EH (cell line): Measurements from ENCODE around the gene MEGF11.

Experiments
- DNase-seq: peaks from one replicate; pipeline ENCODE4 v3.0.0-alpha.2; 2015; ENCODE audit warnings: low read depth

The MEGF11 gene

DNA sequence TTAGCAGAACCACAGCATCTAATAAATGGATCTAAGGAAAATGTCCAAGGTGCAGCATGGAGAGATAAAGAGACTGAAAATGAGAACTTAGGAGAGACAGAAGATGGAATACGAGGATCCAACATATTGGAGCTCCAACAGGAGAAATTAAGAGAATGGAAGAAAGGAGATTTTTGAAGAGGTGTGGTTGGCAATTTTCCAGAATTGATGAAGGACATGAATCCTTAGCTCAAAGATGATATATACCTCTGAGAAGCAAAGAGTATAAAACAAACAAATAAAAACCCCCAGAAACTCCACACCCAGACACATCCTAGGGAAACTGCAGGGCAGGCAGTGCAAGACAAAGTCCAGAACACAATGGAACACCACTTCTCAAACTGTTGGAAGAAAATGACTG lies 141.2 kb downstream of the MEGF11 start:
- DNase-seq: no peak

DNA sequence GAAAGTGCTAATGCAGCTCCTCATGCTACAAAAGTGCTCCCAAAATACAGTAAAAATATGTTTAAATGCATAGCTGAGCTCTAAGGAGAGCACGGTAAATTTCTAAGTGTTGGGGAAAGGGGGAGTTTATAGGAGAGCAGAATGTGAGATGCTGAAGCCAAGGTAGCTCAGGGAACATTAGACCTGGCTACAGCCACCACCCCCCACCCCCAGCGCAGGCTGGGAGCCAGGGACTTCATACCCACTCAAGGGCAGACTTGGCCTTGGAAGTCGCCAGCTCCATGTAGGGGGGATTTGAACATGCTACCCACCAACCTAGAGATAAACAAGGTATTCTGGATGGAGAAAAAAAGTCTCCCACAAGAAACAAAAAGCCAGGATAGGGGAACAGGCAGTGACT lies 142.2 kb downstream of the MEGF11 start:
- no peak for DNase-seq

DNA sequence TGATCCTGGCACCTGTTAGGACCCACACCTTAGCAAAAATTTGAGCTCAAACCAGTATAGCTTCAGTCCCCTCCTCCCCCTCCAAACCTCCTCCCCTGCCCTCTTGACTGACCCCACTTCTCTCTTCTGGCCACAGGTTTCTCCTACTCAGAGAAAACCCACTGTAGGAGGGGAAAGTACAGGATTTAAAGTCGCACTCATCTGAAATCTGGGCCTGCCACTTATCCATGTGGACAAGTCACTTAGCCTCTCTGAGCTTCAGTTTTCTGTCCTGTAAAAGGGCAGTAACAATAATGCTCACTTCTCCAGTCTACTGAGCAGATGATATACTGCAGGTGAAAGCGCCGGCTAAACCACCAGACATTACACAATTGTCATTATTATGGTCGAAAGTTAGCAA lies 142.7 kb downstream of the MEGF11 start:
- no peak for DNase-seq

DNA sequence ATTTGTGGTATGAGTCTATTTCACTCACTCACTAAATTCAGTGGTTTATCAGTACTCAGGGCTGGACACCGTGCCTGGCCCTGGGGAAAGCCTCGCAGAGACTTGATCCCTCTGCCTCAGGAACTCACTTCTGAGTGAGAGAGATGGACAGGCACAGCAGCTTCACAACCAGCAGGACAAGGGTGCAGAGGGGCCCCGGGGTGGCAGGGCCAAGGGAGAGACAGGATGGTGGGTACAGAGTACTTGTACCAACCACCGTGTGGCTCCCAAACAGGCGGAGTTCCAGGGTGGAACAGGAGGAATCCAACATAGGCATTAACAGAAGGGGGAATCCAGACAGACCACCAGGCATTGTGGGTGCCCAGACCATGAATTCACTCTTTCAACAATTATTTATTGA lies 143.7 kb downstream of the MEGF11 start:
- DNase-seq: no peak

DNA sequence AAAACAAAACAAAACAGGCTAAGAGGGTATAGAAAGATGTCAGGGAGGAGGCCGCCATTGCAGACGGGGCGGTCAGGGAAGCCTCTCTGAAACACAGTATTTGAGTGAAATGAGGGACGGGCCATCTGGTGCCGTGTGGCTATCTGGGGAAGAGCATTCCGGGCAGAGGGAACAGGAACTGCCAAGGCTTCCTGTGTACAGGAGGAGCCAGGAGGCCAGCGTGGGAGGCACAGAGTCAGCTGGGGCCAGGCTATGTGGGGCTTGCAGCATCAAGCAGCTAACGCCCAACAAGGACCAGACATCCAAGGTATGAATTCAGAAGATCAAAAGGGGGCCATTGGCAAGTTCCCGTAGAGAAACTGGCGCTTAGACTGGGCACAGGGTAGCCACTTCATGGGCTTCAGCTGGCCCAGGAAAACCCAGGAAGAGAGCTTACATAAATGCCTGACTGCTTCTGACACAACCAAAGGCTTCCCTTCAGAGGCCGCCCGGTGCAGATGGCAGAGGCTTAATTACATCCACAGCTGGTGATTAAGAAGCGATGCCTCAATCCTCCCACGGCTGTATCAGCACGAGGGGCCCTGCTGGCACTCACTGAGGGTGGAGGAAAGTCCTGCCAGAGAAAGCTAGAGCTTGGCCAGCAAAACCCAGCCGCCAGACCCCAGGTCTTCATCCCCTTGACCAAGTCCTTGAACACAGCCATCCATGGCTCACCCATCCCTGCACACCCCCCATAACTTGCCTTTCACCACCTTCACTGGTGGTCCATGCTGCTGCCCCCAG lies 144.9 kb downstream of the MEGF11 start:
- DNase-seq: no peak

DNA sequence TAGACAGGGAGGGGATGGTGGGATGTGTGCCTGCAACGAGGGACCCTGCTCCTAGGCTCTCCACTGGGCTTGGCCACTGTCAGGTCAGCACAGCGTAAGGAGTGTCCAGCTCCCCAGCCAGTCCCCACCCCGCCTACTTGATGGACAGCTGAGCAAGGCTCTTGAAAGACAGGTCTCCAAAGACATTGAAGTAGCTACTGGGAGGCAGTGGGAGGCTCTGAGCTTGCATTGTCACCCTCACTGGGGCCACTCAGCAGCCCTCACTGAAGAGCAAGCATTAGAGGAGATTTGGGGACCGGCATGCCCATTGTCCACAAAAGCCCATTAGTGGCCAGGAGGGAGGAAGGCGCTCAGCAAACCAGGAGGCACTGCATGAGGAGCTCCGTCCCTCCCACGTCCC lies 146.5 kb downstream of the MEGF11 start:
- no peak for DNase-seq

DNA sequence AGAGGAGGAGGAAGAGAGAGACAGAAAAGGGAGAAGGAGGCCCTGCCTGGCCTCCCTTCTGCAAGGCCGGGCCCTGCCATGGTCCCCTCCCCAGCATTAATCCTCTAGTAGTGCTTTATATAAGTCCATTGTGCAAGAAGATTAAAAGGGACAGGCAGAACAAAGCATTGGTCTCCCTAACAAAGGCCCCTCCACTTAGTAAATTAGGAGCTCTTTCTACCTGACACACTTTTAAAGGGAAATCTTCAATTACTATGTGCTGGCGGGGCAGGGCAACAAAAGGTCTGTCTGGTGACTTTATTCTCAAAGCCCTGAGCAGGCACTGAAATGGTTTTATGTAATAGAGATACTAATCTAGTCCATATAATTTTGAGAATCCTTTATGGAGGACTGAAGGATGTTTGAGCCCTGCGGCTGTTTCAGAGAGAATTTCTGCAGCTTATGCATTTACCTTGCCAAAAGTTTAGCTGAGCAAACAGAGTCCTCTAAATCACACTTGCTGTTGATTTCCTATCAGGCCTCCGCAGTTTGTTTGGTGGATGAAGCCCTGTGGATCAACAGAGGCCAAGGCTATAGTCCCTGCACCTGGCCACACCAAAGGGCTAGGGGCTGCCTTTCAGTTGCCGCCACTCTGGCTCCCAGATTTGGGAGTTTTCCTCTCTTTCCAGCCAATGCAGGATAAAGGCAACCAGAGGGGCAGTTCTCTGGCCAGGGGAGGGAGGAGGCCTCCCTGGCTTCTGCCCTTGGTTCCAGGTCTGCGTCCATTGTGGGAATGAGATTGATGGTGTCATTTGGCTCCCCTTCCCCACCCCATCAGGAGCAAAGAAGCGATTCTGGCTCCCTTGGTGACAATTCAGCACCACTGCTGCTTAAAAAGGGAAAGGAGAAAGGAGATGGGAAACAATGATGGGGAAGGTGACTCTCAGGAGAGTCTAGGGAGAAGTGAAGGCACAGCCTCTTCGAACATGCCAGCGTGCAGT lies 148.0 kb downstream of the MEGF11 start:
- DNase-seq: no peak

DNA sequence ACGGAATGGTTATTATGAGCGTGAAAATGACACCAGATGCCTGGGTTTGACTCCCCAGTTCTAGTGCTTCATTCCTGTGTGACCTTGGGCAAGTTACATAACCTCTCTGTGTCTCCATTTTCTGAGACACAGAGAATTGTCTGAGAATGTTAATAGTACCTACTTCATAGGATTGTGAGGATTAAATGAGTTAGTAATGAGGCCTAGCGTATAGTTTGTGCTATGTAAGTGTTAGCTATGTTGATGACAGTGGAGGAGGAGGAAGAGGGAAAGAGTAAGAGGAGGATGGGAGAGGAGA lies 150.3 kb downstream of the MEGF11 start:
- no peak for DNase-seq

DNA sequence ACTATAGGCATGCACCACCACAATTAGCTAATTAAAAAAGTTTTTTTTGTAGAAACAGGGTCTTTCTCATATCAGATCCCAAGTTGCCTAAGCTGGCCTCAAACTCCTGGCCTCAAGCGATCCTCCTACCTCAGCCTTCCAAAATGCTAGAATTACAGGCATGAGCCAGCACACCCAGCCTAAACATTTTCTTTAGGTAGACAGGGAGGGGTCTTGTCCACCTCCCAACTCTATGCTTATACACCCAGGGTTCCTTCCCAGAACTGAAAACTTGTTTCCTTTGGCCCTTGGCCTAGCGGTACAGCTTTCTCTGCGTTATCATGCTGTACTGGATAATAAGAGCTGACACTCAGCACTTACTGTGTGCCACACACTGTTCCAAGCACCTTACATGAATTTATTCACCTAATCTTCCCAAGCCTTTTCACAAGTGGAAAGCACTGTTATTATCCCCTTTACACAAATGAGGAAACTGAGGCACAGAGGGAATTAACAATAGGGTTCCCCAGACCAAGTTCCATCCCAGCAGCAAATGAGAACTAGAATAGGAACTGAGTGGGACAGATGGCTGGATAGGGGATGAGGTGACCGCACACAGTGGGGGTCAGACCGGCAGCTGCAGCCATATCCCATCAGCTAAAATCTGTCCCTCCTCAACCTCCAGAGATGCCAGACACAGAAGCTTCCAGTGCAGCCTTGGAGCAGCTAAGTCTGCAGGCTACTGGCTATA lies 150.8 kb downstream of the MEGF11 start:
- no peak for DNase-seq

DNA sequence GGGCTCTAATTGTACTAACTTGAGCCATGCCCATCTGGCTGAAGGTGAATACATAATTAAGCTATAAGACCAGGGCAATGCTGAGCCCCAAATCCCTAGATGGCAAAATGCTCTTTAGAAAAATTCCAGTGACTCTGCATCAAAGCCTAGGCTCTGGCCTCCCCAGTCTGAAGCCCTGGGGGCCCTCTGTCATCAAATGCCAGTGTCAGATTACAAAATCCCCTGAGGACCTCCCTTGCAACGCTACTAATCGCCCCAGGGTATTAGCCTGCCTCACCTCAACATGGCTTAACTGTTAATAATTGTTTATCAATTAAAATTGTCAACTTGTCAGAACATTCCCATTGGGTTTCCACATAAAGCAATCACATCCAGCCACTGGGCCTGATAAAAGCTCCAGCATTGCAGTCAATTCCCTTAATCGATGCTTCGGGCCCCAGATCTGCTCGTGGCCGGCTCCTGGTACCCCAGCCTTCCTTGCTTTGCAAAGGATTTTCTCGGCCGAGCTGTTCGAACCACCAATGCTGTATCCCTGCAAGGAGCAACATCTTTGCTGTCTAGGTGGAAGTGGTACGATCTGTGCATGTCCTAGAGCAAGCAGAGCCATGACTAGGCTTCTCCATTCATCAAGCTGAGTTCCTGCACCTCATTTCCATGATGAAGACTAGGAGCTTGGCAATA lies 151.7 kb downstream of the MEGF11 start:
- no peak for DNase-seq

DNA sequence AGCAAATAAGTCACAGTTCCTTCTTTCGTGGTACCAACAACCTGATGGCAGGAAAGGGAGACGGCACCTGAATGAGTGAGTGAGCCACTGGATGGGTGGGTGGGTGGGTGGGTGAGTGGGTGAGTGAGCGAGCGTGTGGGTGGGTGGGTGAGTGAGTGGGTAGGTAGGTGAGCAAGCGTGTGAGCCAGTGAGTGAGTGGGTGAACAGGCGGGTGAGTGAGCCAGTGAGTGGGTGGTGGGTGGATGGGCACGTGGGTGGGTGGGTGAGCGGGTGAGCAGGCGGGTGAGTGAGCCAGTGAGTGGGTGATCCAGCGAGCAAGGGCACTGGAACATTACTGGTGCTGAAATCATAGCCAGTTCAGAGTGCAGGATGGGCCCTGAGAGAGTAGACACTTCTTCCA lies 152.8 kb downstream of the MEGF11 start:
- no peak for DNase-seq

DNA sequence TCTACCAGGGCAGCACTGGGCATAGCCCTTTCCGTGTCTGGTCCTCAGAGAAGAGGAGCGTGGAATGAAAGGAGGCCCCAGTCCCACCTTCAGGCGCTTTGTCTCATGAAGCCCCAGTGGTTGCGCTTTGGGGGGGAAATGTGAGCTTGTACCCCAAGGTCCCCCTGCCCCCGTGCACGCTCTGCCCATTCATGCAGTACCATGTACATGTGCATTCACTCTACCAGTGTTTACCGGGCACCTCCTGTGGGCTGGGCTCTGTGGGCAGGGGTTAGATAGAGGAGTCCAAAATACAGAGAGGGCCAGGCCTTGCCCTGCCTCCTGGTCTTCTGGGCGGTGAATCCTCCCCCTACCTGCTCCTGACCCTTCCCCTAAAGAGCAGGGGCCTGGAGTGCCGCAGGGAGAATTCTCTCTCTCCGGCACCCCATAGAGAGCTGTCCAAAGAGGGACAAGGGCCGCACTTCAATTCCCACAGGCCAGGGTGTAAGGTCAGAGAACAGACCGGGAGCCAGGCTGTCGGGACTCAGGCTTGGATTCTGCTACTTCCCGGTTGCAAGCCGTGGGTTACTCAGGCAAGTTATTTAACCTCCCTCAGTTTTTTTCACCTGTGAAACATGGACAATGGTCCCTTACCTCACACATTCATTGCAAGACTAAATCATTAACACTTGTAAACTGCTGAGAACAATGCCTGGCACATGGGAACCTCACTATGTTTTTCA lies 153.4 kb downstream of the MEGF11 start:
- no peak for DNase-seq

DNA sequence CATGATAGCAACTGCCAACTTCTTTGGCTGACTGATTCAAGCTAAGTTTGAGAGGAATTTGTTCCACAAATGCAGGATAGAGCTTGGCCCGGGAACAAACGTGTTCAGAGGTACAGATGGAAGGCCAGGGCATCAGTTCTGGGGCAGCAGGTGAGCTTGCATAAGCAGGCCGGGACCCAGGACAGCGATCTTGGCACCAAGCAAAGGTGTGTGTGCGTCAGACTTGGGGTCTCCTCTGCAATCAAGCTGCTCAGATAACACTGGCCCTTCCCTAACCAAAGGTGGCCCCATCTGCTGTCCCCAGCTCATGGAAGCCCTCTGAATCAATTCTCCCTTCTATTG lies 155.6 kb downstream of the MEGF11 start:
- no peak for DNase-seq

DNA sequence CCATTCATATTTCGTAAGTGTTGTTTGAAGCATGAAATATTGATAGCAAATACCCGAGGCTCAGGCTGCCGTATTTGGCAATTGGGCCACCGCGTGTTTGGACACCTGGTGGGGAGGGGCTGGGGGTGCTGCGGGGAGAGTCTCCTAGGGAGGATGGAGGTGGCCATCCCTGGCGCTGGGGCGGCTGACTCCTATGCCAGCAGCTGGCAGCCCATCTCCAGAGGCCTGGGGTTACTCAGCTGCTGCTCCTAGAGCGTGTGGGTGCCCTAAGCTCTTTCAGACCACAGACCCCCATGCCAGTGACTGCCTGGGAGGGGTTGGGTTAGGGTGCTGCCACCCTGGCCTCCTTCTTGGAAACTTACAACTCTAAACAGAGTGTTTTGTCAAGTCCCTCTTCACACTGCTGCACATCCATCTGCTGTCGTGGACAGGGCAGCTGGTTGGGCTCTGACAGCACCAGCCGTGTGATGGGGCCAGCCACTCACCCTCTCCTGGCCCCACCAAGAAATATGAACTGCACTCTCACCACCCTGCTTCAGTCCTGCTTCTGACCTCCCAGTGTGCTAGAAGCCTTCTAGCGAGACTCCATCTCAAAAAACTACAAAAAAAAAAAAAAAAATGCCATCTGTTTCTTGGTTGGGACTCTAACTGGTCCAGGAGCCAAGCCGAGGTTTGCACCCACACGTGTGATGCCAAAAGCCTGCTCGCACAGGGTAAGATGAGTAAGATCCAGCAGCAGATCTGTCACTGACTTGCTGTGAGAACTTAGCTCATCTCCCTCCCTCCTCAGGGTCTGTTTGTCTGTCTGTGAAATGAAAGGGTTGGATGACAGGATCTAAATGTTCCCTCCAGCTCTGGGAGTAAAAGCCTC lies 156.2 kb downstream of the MEGF11 start:
- DNase-seq: no peak

DNA sequence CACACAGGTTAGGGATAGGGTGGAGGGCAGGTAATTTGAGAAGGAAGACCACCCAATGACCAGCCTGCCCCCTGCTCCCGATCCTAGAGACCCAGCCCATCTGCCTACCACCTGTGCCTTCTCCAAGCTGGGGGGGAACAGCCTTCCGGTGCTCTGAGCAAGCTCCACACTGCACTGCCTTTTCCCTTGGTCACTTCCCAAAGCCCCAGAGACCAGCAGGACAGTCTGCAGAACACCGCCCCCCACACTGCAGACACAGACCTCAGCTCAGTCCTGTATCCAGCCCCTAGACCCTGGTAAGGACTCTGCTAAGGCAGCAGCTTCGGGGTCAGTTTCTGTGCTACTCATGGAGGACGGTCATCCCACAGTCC lies 156.9 kb downstream of the MEGF11 start:
- no peak for DNase-seq

DNA sequence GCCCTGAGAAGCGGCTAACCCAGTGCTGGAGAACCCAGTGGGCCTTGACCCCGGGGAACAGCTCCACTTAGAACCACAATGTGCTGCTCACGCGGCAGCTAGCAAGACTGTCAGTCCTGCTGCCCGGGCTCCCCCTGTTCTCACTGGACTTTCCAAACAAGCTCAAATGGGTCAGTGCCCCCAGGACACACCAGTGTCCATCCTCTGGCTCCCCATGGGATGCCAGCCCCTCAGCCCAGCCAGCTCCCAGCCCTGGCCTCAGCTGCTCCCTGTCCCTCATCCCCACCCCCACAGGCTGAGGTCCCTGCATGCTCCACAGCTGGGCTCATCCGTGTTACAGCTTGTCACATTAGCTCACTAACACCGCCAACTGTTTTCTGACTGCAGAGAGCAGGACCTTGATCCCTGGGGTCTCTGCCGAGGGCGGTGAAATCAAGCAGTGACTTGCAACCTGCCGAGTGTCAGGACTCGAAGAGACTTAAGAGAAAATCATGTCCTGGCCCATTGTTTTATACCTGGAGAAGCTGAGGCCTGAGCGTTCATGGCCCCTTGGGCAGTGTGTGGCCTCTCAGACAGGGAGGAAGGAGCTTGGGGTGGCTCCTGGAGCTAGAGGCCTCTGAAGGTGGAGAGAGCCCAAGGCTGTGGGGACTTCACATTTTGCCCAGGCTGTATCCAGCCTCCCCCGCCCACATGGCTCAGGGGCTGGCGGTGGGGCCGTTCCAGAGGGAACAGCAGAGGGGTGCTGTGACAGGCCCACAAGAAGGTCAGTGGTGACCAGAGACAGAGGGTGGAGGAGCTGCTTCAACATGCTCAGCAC lies 157.5 kb downstream of the MEGF11 start:
- no peak for DNase-seq

DNA sequence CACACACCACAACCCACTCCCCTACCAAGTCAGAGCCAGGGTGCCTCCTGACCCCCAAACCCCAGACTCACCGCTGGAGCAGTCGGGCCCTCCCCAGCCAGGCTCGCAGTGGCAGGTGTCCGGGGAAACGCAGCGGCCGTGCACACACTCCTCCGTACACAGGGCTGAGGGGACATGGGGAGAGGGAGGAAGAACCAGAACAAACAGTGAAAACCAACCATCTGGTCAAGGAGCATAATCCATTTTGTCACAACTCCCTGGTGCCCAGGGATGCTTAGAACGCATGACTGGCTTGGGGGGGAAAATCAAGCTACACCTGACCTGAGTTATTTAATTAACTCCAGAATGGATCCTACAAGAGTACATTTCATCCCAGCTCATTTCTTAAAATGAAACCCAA lies 159.2 kb downstream of the MEGF11 start:
- no peak for DNase-seq

DNA sequence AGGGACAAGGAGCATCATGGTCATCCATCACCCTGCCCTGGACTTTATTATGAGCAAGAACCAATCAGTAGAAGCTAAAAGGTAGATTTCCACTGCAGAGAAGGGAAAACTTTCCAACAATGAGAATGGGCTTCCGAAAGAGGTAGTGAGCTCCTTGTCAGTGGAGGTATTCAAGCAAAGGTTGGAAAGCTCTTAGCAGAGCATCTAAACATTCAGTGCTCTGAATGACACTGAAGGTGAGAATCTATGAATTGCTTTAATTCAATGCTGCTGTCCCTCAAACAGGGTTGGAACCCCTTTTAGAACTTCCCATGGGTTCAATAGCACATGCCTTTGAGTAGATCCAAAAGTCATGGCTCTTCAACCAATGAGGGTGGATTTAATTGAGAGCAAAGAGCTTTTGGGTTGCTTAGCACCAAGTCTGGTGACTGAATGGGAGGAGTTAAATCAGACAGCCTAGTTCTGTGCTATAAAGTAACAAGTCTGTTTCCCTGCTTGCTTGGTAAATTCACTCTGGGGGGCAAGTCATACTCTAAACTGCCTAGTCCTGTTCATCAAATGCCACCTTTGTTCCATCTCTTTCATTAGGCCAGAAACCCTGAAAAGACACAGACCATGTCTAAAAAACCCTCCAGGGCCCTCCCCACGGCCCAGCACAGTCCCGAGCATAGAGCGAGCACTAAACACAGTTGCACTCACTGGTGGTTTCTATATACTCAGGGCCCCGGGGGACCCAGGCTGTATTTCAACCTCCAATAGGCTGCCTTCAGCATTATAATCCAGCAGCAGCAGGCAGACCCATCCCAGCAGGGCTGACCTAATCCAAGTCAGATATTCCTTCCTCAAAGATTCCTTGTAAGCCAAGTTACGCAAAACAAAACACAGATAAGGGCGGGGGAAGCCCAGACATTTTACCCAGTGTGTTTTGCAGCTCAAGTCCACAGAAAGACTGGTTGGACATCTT lies 161.2 kb downstream of the MEGF11 start:
- DNase-seq: no peak

DNA sequence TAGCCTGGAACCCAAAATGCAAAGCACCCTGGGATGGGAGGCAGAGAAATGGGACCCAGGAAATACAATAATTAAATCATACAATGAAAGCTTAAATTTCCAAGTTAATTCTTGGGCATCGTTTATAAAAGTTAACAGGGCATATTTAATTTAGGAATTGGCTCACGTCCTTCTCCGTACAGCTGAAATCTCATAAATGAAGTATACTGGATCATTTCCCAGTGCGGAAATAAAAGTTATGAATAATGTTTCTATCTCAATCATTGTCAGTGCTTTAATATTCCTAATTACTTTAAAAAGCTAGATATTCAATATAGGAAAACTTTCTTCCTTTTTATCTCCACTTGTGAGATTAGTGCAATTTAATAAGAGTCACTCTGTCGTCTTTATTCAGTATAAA lies 164.0 kb downstream of the MEGF11 start:
- no peak for DNase-seq
